GM21367 (cell line): ENCODE data around the gene PHLDA2.
A peak's percentile ranks its signal among the peaks of the same experiment; 100 is the strongest.

Experiments used
- ATAC-seq: cut with Tn5 transposase; IDR thresholded peaks from one replicate; pipeline ENCODE4 v1.9.1; 2021; ENCODE audit not compliant: unreplicated experiment

The PHLDA2 gene

DNA sequence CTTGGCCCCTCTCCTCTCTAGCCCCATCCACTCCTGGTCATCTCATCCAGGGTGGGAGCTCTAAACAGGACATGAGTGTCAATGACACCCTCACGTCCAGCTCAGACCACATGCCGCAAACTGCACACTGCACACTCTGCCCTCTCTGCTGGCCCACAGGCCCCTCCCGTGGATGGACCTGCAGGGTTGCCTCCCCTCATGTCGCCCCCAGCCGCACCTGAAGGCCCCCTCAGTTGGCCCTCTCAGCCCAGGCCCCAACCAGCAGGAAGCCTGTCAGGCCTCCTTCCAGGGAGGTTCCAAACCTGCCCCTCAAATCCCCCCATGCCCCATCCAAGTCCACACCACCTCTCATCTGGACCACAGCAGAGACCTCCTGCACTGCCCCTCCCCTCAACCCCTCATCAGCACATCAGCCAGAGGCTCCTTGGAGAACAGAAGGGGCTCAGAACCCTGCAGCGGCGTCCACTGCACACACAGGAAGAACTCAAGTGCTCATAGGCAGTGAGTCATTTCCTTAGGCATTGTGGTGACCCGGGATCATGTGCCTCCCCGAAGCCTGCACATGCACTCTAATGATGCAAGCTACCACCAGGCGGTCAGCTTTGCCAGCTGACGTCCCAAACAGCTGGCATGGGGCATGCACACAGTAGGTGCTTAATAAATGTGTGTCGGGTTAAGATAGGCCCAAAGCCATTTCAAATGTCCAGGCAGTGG, 30.7 kb downstream of the PHLDA2 start:
- ATAC-seq = no peak

GRCh38 chr11:2897048-2897447, 32.2 kb downstream of the PHLDA2 start:
- no peak for ATAC-seq

DNA sequence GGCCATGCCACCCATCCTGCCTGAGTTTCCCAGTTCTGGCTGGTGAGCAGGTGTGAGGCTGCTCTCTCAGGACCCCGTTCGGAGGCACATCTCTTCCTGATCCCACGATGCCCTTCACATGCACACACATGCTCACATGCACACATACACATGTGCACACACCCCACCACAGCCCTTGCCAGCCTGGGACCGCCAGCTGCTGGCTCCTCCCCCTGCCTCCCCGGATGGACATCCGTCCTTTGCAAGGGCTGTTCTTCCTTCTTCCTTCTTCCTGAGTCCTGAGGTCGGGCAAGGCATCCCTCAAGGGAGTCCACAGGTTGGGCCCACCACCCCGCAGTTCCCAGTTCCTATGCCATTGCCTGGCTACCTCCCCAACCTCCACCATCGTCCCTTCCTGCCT, 33.2 kb downstream of the PHLDA2 start:
- ATAC-seq = no peak

- ATAC-seq = no peak
These were observed 35.3 kb downstream of the PHLDA2 start for GRCh38 chr11:2893935-2894334.

DNA sequence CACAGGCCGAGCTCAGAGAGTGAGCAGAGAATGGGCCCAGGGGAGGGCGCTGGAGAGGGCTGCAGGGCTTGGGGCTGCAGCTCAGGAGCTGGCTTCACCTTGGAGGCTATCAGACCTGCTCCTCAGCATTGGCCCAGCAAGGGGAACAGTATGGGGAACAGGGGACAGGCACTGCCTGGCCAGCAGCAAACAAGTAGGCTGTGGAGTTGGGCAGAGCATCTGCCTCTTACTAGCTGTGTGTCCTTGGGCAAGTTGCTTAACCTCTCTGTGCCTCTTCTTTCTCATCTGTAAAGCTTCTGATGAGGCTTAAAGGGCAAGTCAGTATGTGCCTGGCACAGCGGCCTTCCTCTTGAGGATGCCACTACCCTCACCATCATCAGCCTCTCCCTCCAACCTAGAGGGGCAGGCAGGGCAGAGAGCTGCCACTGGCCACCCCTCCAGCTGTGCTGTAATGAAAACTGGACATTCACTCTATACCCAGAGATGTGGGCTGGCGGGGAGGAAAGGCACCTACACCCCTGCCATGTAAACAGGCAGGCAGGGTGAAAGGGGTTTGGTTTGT, 36.2 kb downstream of the PHLDA2 start:
- ATAC-seq = no peak

GRCh38 chr11:2892215-2892966, 36.8 kb downstream of the PHLDA2 start:
- ATAC-seq = no peak

- ATAC-seq = no peak
These were observed 37.6 kb downstream of the PHLDA2 start for GRCh38 chr11:2891326-2892214.

DNA sequence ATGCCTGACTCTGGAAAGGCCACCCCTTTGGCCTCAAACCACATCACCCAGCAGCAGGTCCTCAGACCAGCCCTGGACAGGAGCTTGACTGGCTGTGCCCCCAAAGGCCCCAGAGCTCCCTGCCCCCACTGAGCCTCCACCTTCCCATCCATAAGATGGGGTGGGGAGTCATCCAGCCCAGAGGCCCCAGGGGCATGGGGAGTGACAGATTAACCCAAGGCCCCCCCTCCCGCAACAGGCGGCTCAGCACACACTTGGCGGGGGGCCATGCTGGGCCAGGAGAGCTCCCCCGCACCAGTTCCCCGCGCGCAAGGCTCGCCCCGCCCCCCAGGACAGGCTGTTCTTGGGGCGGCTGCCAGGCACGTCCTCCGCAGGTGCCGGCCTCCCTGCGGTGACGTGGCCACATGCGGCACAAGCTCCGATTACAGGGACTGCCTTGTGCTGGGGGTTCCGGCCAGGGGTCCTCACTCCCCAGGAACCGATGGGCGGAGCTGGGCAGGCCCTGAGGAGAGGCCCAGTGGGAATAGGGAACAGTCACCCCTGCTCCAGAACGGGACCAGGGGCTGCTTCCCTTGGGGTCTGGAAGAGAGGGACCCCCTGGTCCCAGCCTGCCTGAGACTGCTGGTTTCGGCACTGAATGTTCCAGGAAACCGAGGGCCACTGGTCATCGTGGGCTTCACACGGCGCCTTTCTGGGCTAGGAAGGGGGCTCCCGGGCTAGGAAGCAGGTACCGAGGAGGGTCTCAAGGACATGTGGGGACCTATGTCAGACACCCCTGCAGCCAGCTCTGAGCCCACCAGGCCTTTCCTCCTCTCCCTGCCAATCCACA, 38.5 kb downstream of the PHLDA2 start:
- no peak for ATAC-seq

DNA sequence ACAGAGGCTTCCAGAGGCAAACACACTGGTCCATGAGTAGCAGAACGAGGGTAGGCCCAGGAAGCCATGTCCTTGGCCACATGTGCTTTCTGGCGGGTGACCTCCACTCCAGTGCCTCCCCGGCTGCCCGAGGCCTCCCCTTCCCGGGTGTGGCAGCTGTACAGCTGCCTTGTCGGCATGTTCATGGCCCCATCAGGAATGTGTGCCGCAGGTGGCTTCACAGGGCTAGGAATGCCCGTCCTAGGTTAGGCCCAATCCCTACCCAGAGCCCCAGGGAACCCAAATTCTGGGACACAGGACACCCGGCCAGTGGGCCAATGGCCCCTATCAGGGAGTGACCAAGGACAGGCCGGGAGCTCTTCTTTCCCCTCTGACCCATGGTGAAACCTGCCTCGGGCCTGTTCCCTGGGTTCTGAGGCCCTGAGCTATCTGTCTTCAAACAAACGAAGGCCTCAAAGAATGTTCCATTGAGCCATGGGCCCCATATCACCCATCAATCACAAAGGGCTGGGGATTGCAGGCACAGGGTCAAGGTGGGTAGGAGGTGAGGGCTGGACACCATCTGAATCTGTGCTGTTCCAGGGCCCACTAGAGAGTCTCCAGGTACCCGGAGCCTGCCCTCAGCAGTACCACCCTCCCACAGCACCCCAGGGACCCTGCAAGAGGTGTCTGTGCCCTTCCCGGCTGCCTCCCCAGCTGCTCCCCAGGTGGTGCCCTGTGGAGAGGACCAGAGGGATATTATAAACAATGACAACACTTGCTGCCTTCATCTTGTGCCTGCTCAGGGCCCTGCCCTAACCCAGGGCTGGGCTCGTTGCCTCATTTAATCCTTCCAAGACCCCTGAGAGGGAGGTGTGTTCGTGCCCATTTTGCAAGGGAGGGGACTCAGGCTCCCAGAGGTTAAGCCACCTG, 39.6 kb downstream of the PHLDA2 start:
- no peak for ATAC-seq

GRCh38 chr11:2888266-2888968, 40.8 kb downstream of the PHLDA2 start:
- peak; percentile 34 for ATAC-seq

- no peak for ATAC-seq
These were observed 41.6 kb downstream of the PHLDA2 start for GRCh38 chr11:2887515-2888195.

DNA sequence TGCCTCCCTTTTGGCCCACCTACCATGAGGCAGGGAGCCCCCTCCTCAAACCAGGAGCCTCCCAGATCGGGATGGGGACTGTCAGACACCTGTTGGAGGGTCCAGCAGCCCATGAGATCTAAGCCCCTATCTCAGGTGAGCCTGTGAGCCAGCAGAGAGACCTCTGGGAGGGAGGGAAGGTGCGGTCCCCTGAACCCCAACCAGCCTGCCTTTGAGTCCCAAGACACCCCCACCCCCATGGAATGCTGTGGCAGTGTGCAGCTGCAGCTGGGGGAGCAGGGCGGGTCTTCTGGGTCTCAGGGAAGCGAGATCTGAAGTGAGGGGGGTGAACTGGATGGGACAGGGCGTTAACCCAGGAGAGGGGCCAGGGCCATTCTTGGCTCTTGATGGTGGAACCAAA, 42.3 kb downstream of the PHLDA2 start:
- no peak for ATAC-seq

- ATAC-seq = no peak
These were observed 42.9 kb downstream of the PHLDA2 start for GRCh38 chr11:2886191-2886894.

DNA sequence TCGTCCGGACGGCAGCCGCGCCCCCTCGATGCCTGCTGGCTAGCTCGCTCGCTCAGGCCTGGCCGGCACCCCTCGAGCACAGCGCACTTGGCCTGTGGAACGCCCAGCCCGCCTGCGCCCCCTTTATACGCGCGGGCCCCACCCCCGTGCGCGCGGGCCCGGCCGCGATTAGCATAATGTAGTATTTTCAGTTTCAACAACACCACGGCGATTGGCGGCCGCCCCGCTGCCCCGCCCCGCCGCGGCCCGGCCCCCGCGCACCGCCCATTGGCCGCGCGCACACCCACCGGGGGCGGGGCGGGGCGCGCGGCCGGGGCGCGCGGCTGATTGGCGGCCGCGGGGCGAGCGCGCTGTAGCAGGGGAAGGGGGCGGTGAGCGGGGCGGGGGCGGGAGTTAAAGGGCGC, 43.5 kb downstream of the PHLDA2 start, which contains the start of gene CDKN1C:
Gene CDKN1C (minus strand): TSS at position 98 of the 404 bp plus-strand sequence. CDS start 319 bp downstream, outside the sequence.
- ATAC-seq = peak; percentile 77

- no peak for ATAC-seq
These were observed 44.1 kb downstream of the PHLDA2 start for GRCh38 chr11:2885017-2885677.

DNA sequence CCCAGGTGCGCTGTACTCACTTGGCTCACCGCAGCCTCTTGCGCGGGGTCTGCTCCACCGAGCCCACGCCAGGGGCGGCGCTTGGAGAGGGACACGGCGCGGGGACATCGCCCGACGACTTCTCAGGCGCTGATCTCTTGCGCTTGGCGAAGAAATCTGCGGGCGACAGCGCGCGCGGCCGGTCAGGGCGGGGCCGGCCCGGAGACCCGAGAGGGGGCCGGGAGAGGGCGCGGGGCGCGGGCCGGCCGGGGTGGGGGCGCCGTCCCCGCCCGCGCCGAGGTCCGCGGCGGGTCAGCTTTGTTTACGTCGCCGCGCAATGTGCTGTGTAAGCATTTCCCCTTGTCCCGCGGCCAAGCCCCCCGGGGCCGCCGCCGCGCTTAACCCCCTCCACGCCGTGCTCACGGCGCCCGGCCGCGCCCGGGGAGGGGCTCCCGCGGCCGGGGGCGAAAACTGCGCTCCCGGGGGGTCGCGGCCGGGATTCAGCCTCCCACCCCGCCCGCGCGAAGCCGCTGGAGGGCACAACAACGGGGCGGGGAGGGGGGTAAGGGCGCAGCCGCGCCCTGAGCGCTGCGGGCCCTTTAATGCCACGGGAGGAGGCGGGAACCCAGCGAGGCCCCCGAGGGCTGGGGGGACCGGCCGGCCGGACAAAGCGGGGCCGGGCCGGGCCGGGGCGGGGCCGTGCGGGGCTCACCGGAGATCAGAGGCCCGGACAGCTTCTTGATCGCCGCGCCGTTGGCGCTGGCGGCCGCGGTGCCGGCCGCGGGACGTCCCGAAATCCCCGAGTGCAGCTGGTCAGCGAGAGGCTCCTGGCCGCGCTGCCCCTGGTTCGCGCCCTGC, 45.0 kb downstream of the PHLDA2 start:
- ATAC-seq = no peak
